Gastrocnemius medialis (tissue), 4 donors: Measurements from ENCODE around the gene ST3GAL2. TPM values are rescaled to one million over a fixed set of nuclear protein-coding genes. Genes with fewer than 3 reads are reported as not detected.
"Not testable (repeated sequence)": the region's sequence is repeated elsewhere in the genome, so short reads cannot be mapped to it uniquely, and the experiment has no call there.

Source experiments
- ATAC-seq, 2 donors: fragments of 150-250 bp; one replicate each; pipeline ENCODE4 v1.9.1; 2016
- DNase-seq, 2 donors: peaks; one replicate each; pipeline ENCODE4 v3.0.0-alpha.2; 2019
- H3K27ac ChIP-seq, 4 donors: fragments of 200-600 bp; sonication (generic); 1 replicate in 1 of 4; 2 replicates in 3 of 4; pipeline ENCODE4 v1.5.1; 2016 to 2018; ENCODE audit warnings: mild to moderate bottlenecking in 2 of 4, moderate library complexity in 1 of 4
- H3K27me3 ChIP-seq, 3 donors: fragments of 200-600 bp; sonication (generic) in 2 of 3; 1 replicate in 1 of 3; 2 replicates in 2 of 3; pipeline versions ENCODE4 v1.5.1 to v1.6.0; 2016 to 2019; ENCODE audit warnings: mild to moderate bottlenecking in 1 of 3, moderate library complexity in 1 of 3
- H3K36me3 ChIP-seq, 2 donors: fragments of 200-600 bp; sonication (generic) in 1 of 2; one replicate each; pipeline ENCODE4 v1.5.1; 2017 to 2018
- H3K4me1 ChIP-seq, 2 donors: fragments of 200-600 bp; sonication (generic) in 1 of 2; one replicate each; pipeline ENCODE4 v1.5.1; 2016 to 2017; ENCODE audit warnings: mild to moderate bottlenecking in 2 of 2
- H3K4me3 ChIP-seq, 4 donors: fragments of 200-600 bp; sonication (generic) in 3 of 4; 1 replicate in 1 of 4; 2 replicates in 3 of 4; pipeline ENCODE4 v1.5.1; 2016 to 2019; ENCODE audit warnings: mild to moderate bottlenecking in 2 of 4
- H3K9me3 ChIP-seq, 3 donors: fragments of 200-600 bp; sonication (generic) in 2 of 3; 1 replicate in 1 of 3; 2 replicates in 2 of 3; pipeline ENCODE4 v1.5.1; 2016 to 2019
- CTCF ChIP-seq, 5 experiments: fragments of 450-650 bp in 3 of 5; fragments of 200-600 bp in 2 of 5; sonication (generic) in 2 of 5; IDR thresholded peaks in 4 of 5; conservative IDR thresholded peaks in 1 of 5; 1 replicate in 4 of 5; 2 replicates in 1 of 5; pipeline ENCODE4 v1.5.1; 2016 to 2019; ENCODE audit warnings: antibody characterized with exemption in 5 of 5, mild to moderate bottlenecking in 3 of 5, moderate library complexity in 3 of 5
- POLR2A ChIP-seq, 2 donors: fragments of 450-650 bp; IDR thresholded peaks; one replicate each; pipeline ENCODE4 v1.6.1; 2017; ENCODE audit warnings: antibody characterized with exemption in 2 of 2, mild to moderate bottlenecking in 2 of 2, moderate library complexity in 2 of 2
- in situ Hi-C, 4 donors: fragments of 200-750 bp; cut with MboI; loops; one replicate each; pipeline versions ENCODE4 v1.15.0 to v1.8.0; 2017; ENCODE audit warnings: low sequenced_read_pairs in 4 of 4
- intact Hi-C: fragments of 100-400 bp; cut with DNase I; formaldehyde crosslinking; loops from one replicate; pipeline ENCODE4 v1.15.1; 2023; ENCODE audit warnings: low total_unique reads
- total RNA-seq, 4 donors: library from RNA; depleted of rRNA; stranded (reverse); fragments of >200 nt; gene quantifications; one replicate each; pipeline versions ENCODE4 v1.1.0 to v1.2.3, GENCODE V29; 2016

The ST3GAL2 gene
- total RNA-seq, 4 donors from 2014 or later: 12.8 to 27.7 (median 22.1) TPM

GRCh38 chr16:70341600-70341999, 97.3 kb downstream of the ST3GAL2 start:
- Histone ChIP-seq H3K27ac (peak overlapping the region in 2 of 4 donors; percentile 50 to 69), H3K9me3 (no peaks in the 10 kb centered on the region), H3K4me1 (peaks cover 10 to 15% of the 10 kb centered on the region in 2 donors), H3K36me3 (no peaks in the 10 kb centered on the region), H3K4me3 (no peak overlapping the region), H3K27me3 (no peaks in the 10 kb centered on the region)
- in situ Hi-C loops (loop anchor here in 1 of 4 donors (10.0 kb wide), 1 partner anchor 47 kb away; the partner anchor contains the start of gene DDX19B), intact Hi-C loops (no loop called here)
- ATAC-seq: peak in 1 of 2 donors; percentile 13
- DNase-seq: no peak
- TF ChIP-seq POLR2A (IDR thresholded peaks at IDR 0.05): no peak

- DNase-seq: no peak
- H3K4me1 ChIP-seq: peaks cover 0 to 9% of the 10 kb centered on the region in 2 donors
- H3K27ac ChIP-seq: no peak overlapping the region
- TF ChIP-seq POLR2A (IDR thresholded peaks at IDR 0.05): no peak
- no peak for TF ChIP-seq CTCF (IDR thresholded peaks at IDR 0.05 in 4 of 5, conservative IDR thresholded peaks at IDR 0.05 in 1 of 5)
- no peak overlapping the region for H3K4me3 ChIP-seq
- peaks cover 0 to 20% of the 10 kb centered on the region in 2 donors for H3K36me3 ChIP-seq
- in situ Hi-C loops: no loop called here
- H3K9me3 ChIP-seq: no peaks in the 10 kb centered on the region
- no peak for ATAC-seq
- H3K27me3 ChIP-seq: no peaks in the 10 kb centered on the region
- intact Hi-C loops: no loop called here
Observed at GRCh38 chr16:70337814-70338213, 101.1 kb downstream of the ST3GAL2 start.

- H3K27me3 ChIP-seq, H3K9me3 ChIP-seq, H3K4me3 ChIP-seq, in situ Hi-C loops, intact Hi-C loops: not testable (repeated sequence)
- ATAC-seq: peak in 1 of 2 donors; percentile 9
- H3K4me1 ChIP-seq: peaks cover 3 to 15% of the 10 kb centered on the region in 2 donors
- peak in 1 of 2 donors; percentile 3 for DNase-seq
- peaks cover 0 to 34% of the 10 kb centered on the region in 2 donors for H3K36me3 ChIP-seq
- peak overlapping the region; percentile 77 to 92 (median 90) for H3K27ac ChIP-seq
Observed at GRCh38 chr16:70332728-70333127, 106.2 kb downstream of the ST3GAL2 start.

- Histone ChIP-seq H3K4me3 (no peak overlapping the region), H3K9me3 (no peaks in the 10 kb centered on the region), H3K36me3 (peaks cover 0 to 42% of the 10 kb centered on the region in 2 donors), H3K27ac (peak overlapping the region; percentile 77 to 92 (median 90)), H3K27me3 (no peaks in the 10 kb centered on the region), H3K4me1 (peaks cover 3 to 15% of the 10 kb centered on the region in 2 donors)
- ATAC-seq (peak; percentile 96 to 98), DNase-seq (peak; percentile 73 to 79)
- in situ Hi-C loops: no loop called here
- intact Hi-C loops: no loop called here
- TF ChIP-seq POLR2A (IDR thresholded peaks at IDR 0.05) (no peak), CTCF (IDR thresholded peaks at IDR 0.05 in 4 of 5, conservative IDR thresholded peaks at IDR 0.05 in 1 of 5) (peak; percentile 56 to 66 (median 58))
Observed at GRCh38 chr16:70331588-70332358, 107.1 kb downstream of the ST3GAL2 start.

GRCh38 chr16:70331091-70331490, 107.8 kb downstream of the ST3GAL2 start:
- Histone ChIP-seq H3K4me3 (no peak overlapping the region), H3K27ac (peak overlapping the region; percentile 77 to 92 (median 90)), H3K27me3 (no peaks in the 10 kb centered on the region), H3K36me3 (peaks cover 0 to 48% of the 10 kb centered on the region in 2 donors), H3K9me3 (no peaks in the 10 kb centered on the region), H3K4me1 (peaks cover 3 to 15% of the 10 kb centered on the region in 2 donors)
- in situ Hi-C loops: no loop called here
- DNase-seq (no peak), ATAC-seq (no peak)
- intact Hi-C loops: no loop called here
- TF ChIP-seq CTCF (IDR thresholded peaks at IDR 0.05 in 4 of 5, conservative IDR thresholded peaks at IDR 0.05 in 1 of 5): no peak
- TF ChIP-seq POLR2A (IDR thresholded peaks at IDR 0.05): no peak

Other genes starting within 250 kb of the ST3GAL2 start
- 10 to 100 TPM; 15.3 to 33.2 (median 17.2) TPM for gene EXOSC6, start 187.2 kb downstream of the ST3GAL2 start, total RNA-seq
- 10 to 100 TPM; 58.0 to 80.4 (median 60.2) TPM for gene AARS1, start 149.6 kb downstream of the ST3GAL2 start, total RNA-seq
- gene DDX19B, start 139.9 kb downstream of the ST3GAL2 start, total RNA-seq: 10 to 100 TPM; 26.6 to 38.3 (median 31.9) TPM
- 100 to 1,000 TPM in 2 of 4 donors, 10 to 100 TPM in 2; 44.6 to 112 (median 88.1) TPM for gene DDX19A, start 92.2 kb downstream of the ST3GAL2 start, total RNA-seq
- 10 to 100 TPM in 2 of 4 donors, 1 to 10 TPM in 2; 8.0 to 13.5 (median 11.1) TPM for gene FCSK, start 15.5 kb upstream of the ST3GAL2 start, total RNA-seq
- gene COG4, start 84.5 kb upstream of the ST3GAL2 start, total RNA-seq: 100 to 1,000 TPM in 1 of 4 donors, 10 to 100 TPM in 3; 71.8 to 113 (median 82.0) TPM
- gene SF3B3, start 84.7 kb upstream of the ST3GAL2 start, total RNA-seq: 100 to 1,000 TPM in 2 of 4 donors, 10 to 100 TPM in 2; 71.0 to 110 (median 97.2) TPM
- 10 to 100 TPM in 3 of 4 donors, under 1 TPM in 1; 0.71 to 93.0 (median 22.1) TPM for gene IL34, start 207.5 kb upstream of the ST3GAL2 start, total RNA-seq
- gene MTSS2, start 247.0 kb upstream of the ST3GAL2 start, total RNA-seq: 100 to 1,000 TPM in 1 of 4 donors, 10 to 100 TPM in 3; 42.6 to 160 (median 93.9) TPM